Osteoblast (primary cell): ENCODE measurements around the gene RASL11B. TPM values are rescaled to one million over a fixed set of nuclear protein-coding genes. Genes with fewer than 3 reads are reported as not detected.

ENCODE experiments used
- DNase-seq: peaks from one replicate; pipeline ENCODE4 v3.0.0; 2011; ENCODE audit warnings: low spot score, mixed read lengths; ENCODE audit not compliant: insufficient read length; ENCODE audit errors: missing footprints
- H2AFZ ChIP-seq: 2 replicates; pipeline ENCODE4 v1.6.0; 2011; ENCODE audit warnings: mild to moderate bottlenecking, low read length
- H3K27ac ChIP-seq: 2 replicates; pipeline ENCODE4 v1.5.1; 2011; ENCODE audit warnings: mild to moderate bottlenecking, low read depth, low read length, moderate library complexity
- H3K27me3 ChIP-seq: 2 replicates; pipeline ENCODE4 v1.6.0; 2012; ENCODE audit warnings: mild to moderate bottlenecking, control low read depth, inconsistent platforms, low read length, moderate library complexity; ENCODE audit not compliant: insufficient read depth
- H3K36me3 ChIP-seq: 2 replicates; pipeline ENCODE4 v1.5.1; 2011; ENCODE audit warnings: mild to moderate bottlenecking, low read length, control low read depth, moderate library complexity; ENCODE audit not compliant: insufficient read depth
- H3K4me1 ChIP-seq: 2 replicates; pipeline ENCODE4 v1.5.1; 2011; ENCODE audit warnings: mild to moderate bottlenecking, low read length, control low read depth, moderate library complexity; ENCODE audit not compliant: insufficient read depth
- H3K4me2 ChIP-seq: 2 replicates; pipeline ENCODE4 v1.6.0; 2011; ENCODE audit warnings: mild to moderate bottlenecking, low read length; ENCODE audit not compliant: insufficient read depth
- H3K4me3 ChIP-seq: fragments of 200-600 bp; sonication (generic); 3 replicates; pipeline ENCODE4 v1.5.1; 2012; ENCODE audit warnings: mild to moderate bottlenecking, low read length, inconsistent platforms; ENCODE audit not compliant: insufficient read depth
- H3K79me2 ChIP-seq: 2 replicates; pipeline ENCODE4 v1.6.0; 2012; ENCODE audit warnings: mild to moderate bottlenecking, low read length, control low read depth, inconsistent platforms; ENCODE audit not compliant: insufficient read depth
- H3K9me3 ChIP-seq: 2 replicates; pipeline ENCODE4 v1.5.1; 2011; ENCODE audit warnings: low read depth, low read length, control low read depth
- H4K20me1 ChIP-seq: 2 replicates; pipeline ENCODE4 v1.6.0; 2012; ENCODE audit warnings: mild to moderate bottlenecking, low read length, control low read depth; ENCODE audit not compliant: insufficient read depth
- CTCF ChIP-seq: IDR thresholded peaks from 2 replicates; pipeline ENCODE4 v1.5.1; 2011; ENCODE audit warnings: mild to moderate bottlenecking, low read depth, low read length, moderate library complexity; ENCODE audit errors: extremely low read depth
- total RNA-seq: library from RNA; depleted of rRNA; stranded (reverse); fragments of >200 nt; gene quantifications from 2 replicates; pipeline ENCODE4 v1.2.3, GENCODE V29; 2012

The RASL11B gene
- total RNA-seq, 1 donor, result under 0.01 TPM

GRCh38 chr4:52822972-52823701, 39.0 kb upstream of the RASL11B start:
- H3K36me3 ChIP-seq, result no peaks in the 10 kb centered on the region
- no peak overlapping the region for H3K27ac ChIP-seq
- H3K9me3 ChIP-seq, result no peaks in the 10 kb centered on the region
- no peak overlapping the region for H3K4me2 ChIP-seq
- no peaks in the 10 kb centered on the region for H3K27me3 ChIP-seq
- no peak overlapping the region for H2AFZ ChIP-seq
- H3K4me1 ChIP-seq, result no peaks in the 10 kb centered on the region
- no peak for DNase-seq
- H3K79me2 ChIP-seq, result no peaks in the 10 kb centered on the region
- H3K4me3 ChIP-seq, result no peak overlapping the region
- no peaks in the 10 kb centered on the region for H4K20me1 ChIP-seq
- TF ChIP-seq CTCF, result no peak

- Histone ChIP-seq H4K20me1 (no peaks in the 10 kb centered on the region), H3K36me3 (no peaks in the 10 kb centered on the region), H3K79me2 (no peaks in the 10 kb centered on the region), H2AFZ (no peak overlapping the region), H3K9me3 (no peaks in the 10 kb centered on the region), H3K27ac (no peak overlapping the region), H3K4me2 (no peak overlapping the region), H3K4me3 (no peak overlapping the region), H3K27me3 (no peaks in the 10 kb centered on the region), H3K4me1 (no peaks in the 10 kb centered on the region)
- DNase-seq, result no peak
- no peak for TF ChIP-seq CTCF
Measured at GRCh38 chr4:52823702-52824092, 38.4 kb upstream of the RASL11B start.

- H3K36me3 ChIP-seq, result no peaks in the 10 kb centered on the region
- H3K27ac ChIP-seq, result no peak overlapping the region
- no peak overlapping the region for H3K4me2 ChIP-seq
- no peaks in the 10 kb centered on the region for H4K20me1 ChIP-seq
- no peak for TF ChIP-seq CTCF
- no peak overlapping the region for H2AFZ ChIP-seq
- DNase-seq, result no peak
- H3K9me3 ChIP-seq, result no peaks in the 10 kb centered on the region
- H3K79me2 ChIP-seq, result no peaks in the 10 kb centered on the region
- H3K4me3 ChIP-seq, result no peak overlapping the region
- H3K4me1 ChIP-seq, result no peaks in the 10 kb centered on the region
- H3K27me3 ChIP-seq, result no peaks in the 10 kb centered on the region
Measured at GRCh38 chr4:52824270-52824602, 37.9 kb upstream of the RASL11B start.

GRCh38 chr4:52824603-52825459, 37.3 kb upstream of the RASL11B start:
- Histone ChIP-seq H3K27me3 (no peaks in the 10 kb centered on the region), H4K20me1 (no peaks in the 10 kb centered on the region), H3K4me1 (no peaks in the 10 kb centered on the region), H3K4me2 (no peak overlapping the region), H3K9me3 (no peaks in the 10 kb centered on the region), H3K27ac (no peak overlapping the region), H3K36me3 (no peaks in the 10 kb centered on the region), H3K79me2 (no peaks in the 10 kb centered on the region), H2AFZ (no peak overlapping the region), H3K4me3 (no peak overlapping the region)
- no peak for TF ChIP-seq CTCF
- DNase-seq, result no peak
